ENCODE data around the gene STH.

The STH gene

DNA sequence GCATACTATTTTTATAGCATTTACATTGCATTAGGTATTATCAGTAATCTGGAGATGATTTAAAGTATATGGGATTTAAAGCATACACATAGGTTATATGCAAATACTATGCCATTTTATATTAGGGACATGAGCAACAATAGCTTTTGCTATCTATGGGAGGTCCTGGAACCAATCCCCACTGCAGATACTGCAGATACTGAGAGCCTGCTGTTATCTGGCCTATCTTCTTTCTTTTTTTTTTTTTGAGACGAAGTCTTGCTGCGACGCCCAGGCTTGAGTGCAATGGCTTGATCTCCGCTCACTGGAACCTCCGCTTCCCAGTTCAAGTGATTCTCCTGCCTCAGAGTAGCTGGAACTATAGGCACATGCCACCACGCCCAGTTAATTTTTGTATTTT, 37.4 kb downstream of the STH start (continued):
- TF ChIP-seq, protein P1, sequence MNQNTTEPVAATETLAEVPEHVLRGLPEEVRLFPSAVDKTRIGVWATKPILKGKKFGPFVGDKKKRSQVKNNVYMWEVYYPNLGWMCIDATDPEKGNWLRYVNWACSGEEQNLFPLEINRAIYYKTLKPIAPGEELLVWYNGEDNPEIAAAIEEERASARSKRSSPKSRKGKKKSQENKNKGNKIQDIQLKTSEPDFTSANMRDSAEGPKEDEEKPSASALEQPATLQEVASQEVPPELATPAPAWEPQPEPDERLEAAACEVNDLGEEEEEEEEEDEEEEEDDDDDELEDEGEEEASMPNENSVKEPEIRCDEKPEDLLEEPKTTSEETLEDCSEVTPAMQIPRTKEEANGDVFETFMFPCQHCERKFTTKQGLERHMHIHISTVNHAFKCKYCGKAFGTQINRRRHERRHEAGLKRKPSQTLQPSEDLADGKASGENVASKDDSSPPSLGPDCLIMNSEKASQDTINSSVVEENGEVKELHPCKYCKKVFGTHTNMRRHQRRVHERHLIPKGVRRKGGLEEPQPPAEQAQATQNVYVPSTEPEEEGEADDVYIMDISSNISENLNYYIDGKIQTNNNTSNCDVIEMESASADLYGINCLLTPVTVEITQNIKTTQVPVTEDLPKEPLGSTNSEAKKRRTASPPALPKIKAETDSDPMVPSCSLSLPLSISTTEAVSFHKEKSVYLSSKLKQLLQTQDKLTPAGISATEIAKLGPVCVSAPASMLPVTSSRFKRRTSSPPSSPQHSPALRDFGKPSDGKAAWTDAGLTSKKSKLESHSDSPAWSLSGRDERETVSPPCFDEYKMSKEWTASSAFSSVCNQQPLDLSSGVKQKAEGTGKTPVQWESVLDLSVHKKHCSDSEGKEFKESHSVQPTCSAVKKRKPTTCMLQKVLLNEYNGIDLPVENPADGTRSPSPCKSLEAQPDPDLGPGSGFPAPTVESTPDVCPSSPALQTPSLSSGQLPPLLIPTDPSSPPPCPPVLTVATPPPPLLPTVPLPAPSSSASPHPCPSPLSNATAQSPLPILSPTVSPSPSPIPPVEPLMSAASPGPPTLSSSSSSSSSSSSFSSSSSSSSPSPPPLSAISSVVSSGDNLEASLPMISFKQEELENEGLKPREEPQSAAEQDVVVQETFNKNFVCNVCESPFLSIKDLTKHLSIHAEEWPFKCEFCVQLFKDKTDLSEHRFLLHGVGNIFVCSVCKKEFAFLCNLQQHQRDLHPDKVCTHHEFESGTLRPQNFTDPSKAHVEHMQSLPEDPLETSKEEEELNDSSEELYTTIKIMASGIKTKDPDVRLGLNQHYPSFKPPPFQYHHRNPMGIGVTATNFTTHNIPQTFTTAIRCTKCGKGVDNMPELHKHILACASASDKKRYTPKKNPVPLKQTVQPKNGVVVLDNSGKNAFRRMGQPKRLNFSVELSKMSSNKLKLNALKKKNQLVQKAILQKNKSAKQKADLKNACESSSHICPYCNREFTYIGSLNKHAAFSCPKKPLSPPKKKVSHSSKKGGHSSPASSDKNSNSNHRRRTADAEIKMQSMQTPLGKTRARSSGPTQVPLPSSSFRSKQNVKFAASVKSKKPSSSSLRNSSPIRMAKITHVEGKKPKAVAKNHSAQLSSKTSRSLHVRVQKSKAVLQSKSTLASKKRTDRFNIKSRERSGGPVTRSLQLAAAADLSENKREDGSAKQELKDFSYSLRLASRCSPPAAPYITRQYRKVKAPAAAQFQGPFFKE (tag by site-specific recombination; IDR thresholded peaks at IDR 0.05; ENCODE audit: borderline replicate concordance): no peak
- TF ChIP-seq, protein P2, sequence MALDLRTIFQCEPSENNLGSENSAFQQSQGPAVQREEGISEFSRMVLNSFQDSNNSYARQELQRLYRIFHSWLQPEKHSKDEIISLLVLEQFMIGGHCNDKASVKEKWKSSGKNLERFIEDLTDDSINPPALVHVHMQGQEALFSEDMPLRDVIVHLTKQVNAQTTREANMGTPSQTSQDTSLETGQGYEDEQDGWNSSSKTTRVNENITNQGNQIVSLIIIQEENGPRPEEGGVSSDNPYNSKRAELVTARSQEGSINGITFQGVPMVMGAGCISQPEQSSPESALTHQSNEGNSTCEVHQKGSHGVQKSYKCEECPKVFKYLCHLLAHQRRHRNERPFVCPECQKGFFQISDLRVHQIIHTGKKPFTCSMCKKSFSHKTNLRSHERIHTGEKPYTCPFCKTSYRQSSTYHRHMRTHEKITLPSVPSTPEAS (tag by site-specific recombination; IDR thresholded peaks at IDR 0.05): no peak
- no peak for TF ChIP-seq ZNF132 (tag by site-specific recombination; IDR thresholded peaks at IDR 0.05; ENCODE audit: borderline replicate concordance)

DNA sequence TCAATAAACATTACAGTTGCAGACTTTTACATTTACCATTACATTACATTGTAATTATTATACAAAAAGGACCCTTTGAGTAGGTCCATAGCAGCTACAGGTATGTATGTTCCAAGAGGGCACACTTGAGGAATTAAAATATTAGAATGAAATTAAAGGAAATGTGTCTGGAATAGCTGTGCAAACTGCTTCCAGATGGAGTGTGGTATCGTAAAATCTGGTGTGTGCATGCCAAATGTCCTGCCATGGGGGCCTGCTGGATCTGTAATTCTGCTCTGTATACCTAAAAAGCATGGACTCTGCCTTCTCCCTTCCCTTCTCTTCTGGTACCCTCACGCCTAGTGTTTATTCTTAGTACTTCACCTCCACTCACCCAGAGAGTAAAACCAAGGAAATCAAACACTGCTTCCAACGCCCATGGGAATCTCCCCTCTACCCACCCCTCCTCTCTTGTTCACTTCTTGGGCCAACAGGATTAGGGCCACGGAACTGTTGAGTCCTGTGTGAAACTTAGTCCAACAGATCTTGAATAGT, 38.7 kb downstream of the STH start:
- Histone ChIP-seq H3K4me3 (ENCODE audit: low read depth, low read length) (no peak overlapping the region), H3K27ac (ENCODE audit: extremely low read depth, low read depth, low read length) (no peak overlapping the region), H3K9me3 (ENCODE audit: control insufficient read depth, insufficient read depth, low read depth, low read length) (no peaks in the 10 kb centered on the region), H3K36me3 (ENCODE audit: control insufficient read depth in 2 of 2, insufficient read depth in 1 of 2, low read length in 2 of 2) (peaks cover 82 to 97% of the 10 kb centered on the region in 2 experiments), H3K4me1 (ENCODE audit: control insufficient read depth, insufficient read depth, low read length) (no peaks in the 10 kb centered on the region)
- POLR2A ChIA-PET: interaction anchor here (0.6 kb wide), 1 partner anchor 45 kb away, joined by 4 read pairs; no protein-coding TSS in a partner anchor
- CTCF ChIA-PET: interaction anchor here (0.7 to 1.1 kb wide), 3 partner anchors 42 to 175 kb away, joined by 4 read pairs; partner anchors contain the start of gene KANSL1
- TF ChIP-seq, protein P3, sequence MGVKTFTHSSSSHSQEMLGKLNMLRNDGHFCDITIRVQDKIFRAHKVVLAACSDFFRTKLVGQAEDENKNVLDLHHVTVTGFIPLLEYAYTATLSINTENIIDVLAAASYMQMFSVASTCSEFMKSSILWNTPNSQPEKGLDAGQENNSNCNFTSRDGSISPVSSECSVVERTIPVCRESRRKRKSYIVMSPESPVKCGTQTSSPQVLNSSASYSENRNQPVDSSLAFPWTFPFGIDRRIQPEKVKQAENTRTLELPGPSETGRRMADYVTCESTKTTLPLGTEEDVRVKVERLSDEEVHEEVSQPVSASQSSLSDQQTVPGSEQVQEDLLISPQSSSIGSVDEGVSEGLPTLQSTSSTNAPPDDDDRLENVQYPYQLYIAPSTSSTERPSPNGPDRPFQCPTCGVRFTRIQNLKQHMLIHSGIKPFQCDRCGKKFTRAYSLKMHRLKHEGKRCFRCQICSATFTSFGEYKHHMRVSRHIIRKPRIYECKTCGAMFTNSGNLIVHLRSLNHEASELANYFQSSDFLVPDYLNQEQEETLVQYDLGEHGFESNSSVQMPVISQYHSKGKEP (tag by site-specific recombination; IDR thresholded peaks at IDR 0.05): no peak
- no peak for TF ChIP-seq ZNF391 (tag by site-specific recombination; IDR thresholded peaks at IDR 0.05; ENCODE audit: borderline replicate concordance, low read depth)
- TF ChIP-seq ZNF768 (tag by site-specific recombination; IDR thresholded peaks at IDR 0.05): no peak
- no peak for TF ChIP-seq ZNF791 (tag by site-specific recombination; IDR thresholded peaks at IDR 0.05)
- TF ChIP-seq, protein P4, sequence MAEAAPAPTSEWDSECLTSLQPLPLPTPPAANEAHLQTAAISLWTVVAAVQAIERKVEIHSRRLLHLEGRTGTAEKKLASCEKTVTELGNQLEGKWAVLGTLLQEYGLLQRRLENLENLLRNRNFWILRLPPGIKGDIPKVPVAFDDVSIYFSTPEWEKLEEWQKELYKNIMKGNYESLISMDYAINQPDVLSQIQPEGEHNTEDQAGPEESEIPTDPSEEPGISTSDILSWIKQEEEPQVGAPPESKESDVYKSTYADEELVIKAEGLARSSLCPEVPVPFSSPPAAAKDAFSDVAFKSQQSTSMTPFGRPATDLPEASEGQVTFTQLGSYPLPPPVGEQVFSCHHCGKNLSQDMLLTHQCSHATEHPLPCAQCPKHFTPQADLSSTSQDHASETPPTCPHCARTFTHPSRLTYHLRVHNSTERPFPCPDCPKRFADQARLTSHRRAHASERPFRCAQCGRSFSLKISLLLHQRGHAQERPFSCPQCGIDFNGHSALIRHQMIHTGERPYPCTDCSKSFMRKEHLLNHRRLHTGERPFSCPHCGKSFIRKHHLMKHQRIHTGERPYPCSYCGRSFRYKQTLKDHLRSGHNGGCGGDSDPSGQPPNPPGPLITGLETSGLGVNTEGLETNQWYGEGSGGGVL (tag by site-specific recombination; IDR thresholded peaks at IDR 0.05): no peak
- TF ChIP-seq ZEB2 (tag by site-specific recombination; IDR thresholded peaks at IDR 0.05): no peak
- TF ChIP-seq ZNF529 (tag by site-specific recombination; IDR thresholded peaks at IDR 0.05; ENCODE audit: insufficient replicate concordance): no peak
- no peak for TF ChIP-seq ZNF561 (tag by site-specific recombination; IDR thresholded peaks at IDR 0.05; ENCODE audit: borderline replicate concordance)
- TF ChIP-seq, protein P5, sequence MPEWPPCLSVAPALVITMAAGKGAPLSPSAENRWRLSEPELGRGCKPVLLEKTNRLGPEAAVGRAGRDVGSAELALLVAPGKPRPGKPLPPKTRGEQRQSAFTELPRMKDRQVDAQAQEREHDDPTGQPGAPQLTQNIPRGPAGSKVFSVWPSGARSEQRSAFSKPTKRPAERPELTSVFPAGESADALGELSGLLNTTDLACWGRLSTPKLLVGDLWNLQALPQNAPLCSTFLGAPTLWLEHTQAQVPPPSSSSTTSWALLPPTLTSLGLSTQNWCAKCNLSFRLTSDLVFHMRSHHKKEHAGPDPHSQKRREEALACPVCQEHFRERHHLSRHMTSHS (tag by site-specific recombination; IDR thresholded peaks at IDR 0.05): no peak
- TF ChIP-seq ZNF48 (tag by site-specific recombination; IDR thresholded peaks at IDR 0.05): no peak
- no peak for TF ChIP-seq ZNF707 (tag by site-specific recombination; IDR thresholded peaks at IDR 0.05)
- no peak for TF ChIP-seq ZNF341 (tag by site-specific recombination; IDR thresholded peaks at IDR 0.05; ENCODE audit: low read depth)
- TF ChIP-seq, protein P6, sequence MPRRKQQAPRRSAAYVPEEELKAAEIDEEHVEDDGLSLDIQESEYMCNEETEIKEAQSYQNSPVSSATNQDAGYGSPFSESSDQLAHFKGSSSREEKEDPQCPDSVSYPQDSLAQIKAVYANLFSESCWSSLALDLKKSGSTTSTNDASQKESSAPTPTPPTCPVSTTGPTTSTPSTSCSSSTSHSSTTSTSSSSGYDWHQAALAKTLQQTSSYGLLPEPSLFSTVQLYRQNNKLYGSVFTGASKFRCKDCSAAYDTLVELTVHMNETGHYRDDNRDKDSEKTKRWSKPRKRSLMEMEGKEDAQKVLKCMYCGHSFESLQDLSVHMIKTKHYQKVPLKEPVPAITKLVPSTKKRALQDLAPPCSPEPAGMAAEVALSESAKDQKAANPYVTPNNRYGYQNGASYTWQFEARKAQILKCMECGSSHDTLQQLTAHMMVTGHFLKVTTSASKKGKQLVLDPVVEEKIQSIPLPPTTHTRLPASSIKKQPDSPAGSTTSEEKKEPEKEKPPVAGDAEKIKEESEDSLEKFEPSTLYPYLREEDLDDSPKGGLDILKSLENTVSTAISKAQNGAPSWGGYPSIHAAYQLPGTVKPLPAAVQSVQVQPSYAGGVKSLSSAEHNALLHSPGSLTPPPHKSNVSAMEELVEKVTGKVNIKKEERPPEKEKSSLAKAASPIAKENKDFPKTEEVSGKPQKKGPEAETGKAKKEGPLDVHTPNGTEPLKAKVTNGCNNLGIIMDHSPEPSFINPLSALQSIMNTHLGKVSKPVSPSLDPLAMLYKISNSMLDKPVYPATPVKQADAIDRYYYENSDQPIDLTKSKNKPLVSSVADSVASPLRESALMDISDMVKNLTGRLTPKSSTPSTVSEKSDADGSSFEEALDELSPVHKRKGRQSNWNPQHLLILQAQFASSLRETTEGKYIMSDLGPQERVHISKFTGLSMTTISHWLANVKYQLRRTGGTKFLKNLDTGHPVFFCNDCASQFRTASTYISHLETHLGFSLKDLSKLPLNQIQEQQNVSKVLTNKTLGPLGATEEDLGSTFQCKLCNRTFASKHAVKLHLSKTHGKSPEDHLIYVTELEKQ (tag by site-specific recombination; IDR thresholded peaks at IDR 0.05; ENCODE audit: borderline replicate concordance): no peak

Measured in HEK293 (cell line).